GM18526 (cell line): ENCODE measurements around the gene KRT13.

Experiments used
- POLR2A ChIP-seq: IDR thresholded peaks from 3 replicates; pipeline ENCODE4 v1.6.1; 2011; ENCODE audit not compliant: insufficient read length; ENCODE audit errors: extremely low read depth

KRT13 gene

GRCh38 chr17:41451154-41451728 lies 54.2 kb downstream of the KRT13 start:
- no peak for TF ChIP-seq POLR2A
